ENCODE results near the gene PYM1. TPM values are rescaled to one million over a fixed set of nuclear protein-coding genes. Genes with fewer than 3 reads are reported as not detected.

Gene PYM1
- total and polyA plus RNA-seq, 2 of the 13 experiments (the other 11 are each of a cell fraction or from before 2014, with no cell fraction given): 44.0 to 51.8 TPM

GRCh38 chr12:55926738-55927587 is 731 bp downstream of the PYM1 start (continued):
- TF ChIP-seq, protein P1, sequence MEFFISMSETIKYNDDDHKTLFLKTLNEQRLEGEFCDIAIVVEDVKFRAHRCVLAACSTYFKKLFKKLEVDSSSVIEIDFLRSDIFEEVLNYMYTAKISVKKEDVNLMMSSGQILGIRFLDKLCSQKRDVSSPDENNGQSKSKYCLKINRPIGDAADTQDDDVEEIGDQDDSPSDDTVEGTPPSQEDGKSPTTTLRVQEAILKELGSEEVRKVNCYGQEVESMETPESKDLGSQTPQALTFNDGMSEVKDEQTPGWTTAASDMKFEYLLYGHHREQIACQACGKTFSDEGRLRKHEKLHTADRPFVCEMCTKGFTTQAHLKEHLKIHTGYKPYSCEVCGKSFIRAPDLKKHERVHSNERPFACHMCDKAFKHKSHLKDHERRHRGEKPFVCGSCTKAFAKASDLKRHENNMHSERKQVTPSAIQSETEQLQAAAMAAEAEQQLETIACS (CRISPR knock-in tag; IDR thresholded peaks at IDR 0.05): no peak; the same call in 1 of the 2 replicates
- TF ChIP-seq HIVEP1 (CRISPR knock-in tag; IDR thresholded peaks at IDR 0.05): 0 out of 2 replicates have a peak, but pooled peaks have one; percentile 9
- TF ChIP-seq, protein P2, sequence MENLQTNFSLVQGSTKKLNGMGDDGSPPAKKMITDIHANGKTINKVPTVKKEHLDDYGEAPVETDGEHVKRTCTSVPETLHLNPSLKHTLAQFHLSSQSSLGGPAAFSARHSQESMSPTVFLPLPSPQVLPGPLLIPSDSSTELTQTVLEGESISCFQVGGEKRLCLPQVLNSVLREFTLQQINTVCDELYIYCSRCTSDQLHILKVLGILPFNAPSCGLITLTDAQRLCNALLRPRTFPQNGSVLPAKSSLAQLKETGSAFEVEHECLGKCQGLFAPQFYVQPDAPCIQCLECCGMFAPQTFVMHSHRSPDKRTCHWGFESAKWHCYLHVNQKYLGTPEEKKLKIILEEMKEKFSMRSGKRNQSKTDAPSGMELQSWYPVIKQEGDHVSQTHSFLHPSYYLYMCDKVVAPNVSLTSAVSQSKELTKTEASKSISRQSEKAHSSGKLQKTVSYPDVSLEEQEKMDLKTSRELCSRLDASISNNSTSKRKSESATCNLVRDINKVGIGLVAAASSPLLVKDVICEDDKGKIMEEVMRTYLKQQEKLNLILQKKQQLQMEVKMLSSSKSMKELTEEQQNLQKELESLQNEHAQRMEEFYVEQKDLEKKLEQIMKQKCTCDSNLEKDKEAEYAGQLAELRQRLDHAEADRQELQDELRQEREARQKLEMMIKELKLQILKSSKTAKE (CRISPR knock-in tag; IDR thresholded peaks at IDR 0.05; ENCODE audit: borderline replicate concordance): no peak
- no peak; the same call in 1 of the 2 replicates for TF ChIP-seq ZNF563 (CRISPR knock-in tag; IDR thresholded peaks at IDR 0.05)
- no peak for TF ChIP-seq SOX6 (IDR thresholded peaks at IDR 0.05)
- no peak for TF ChIP-seq SOX6 (CRISPR knock-in tag; IDR thresholded peaks at IDR 0.05)
- TF ChIP-seq ZMYM4 (CRISPR knock-in tag; IDR thresholded peaks at IDR 0.05): no peak
- no peak for TF ChIP-seq ZNF441 (CRISPR knock-in tag; IDR thresholded peaks at IDR 0.05; ENCODE audit: borderline replicate concordance)
- TF ChIP-seq ZSCAN31 (CRISPR knock-in tag; IDR thresholded peaks at IDR 0.05; ENCODE audit: low read depth): no peak
- no peak for TF ChIP-seq ZNF775 (CRISPR knock-in tag; IDR thresholded peaks at IDR 0.05; ENCODE audit: borderline replicate concordance)
- TF ChIP-seq JUN (CRISPR knock-in tag; IDR thresholded peaks at IDR 0.05): no peak
- TF ChIP-seq ZNF569 (CRISPR knock-in tag; IDR thresholded peaks at IDR 0.05; ENCODE audit: borderline replicate concordance): no peak
- TF ChIP-seq HMG20A (CRISPR knock-in tag; IDR thresholded peaks at IDR 0.05; ENCODE audit: borderline replicate concordance): no peak
- TF ChIP-seq RXRA (CRISPR knock-in tag; IDR thresholded peaks at IDR 0.05): no peak
- no peak for TF ChIP-seq RARG (CRISPR knock-in tag; IDR thresholded peaks at IDR 0.05; ENCODE audit: low read depth)
- no peak for TF ChIP-seq TBX3 (IDR thresholded peaks at IDR 0.05; ENCODE audit: borderline replicate concordance)
- no peak for TF ChIP-seq MTF1 (CRISPR knock-in tag; IDR thresholded peaks at IDR 0.05)
- TF ChIP-seq, protein P3, sequence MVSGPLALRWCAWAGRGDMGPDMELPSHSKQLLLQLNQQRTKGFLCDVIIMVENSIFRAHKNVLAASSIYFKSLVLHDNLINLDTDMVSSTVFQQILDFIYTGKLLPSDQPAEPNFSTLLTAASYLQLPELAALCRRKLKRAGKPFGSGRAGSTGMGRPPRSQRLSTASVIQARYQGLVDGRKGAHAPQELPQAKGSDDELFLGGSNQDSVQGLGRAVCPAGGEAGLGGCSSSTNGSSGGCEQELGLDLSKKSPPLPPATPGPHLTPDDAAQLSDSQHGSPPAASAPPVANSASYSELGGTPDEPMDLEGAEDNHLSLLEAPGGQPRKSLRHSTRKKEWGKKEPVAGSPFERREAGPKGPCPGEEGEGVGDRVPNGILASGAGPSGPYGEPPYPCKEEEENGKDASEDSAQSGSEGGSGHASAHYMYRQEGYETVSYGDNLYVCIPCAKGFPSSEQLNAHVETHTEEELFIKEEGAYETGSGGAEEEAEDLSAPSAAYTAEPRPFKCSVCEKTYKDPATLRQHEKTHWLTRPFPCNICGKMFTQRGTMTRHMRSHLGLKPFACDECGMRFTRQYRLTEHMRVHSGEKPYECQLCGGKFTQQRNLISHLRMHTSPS (CRISPR knock-in tag; IDR thresholded peaks at IDR 0.05; ENCODE audit: low read depth): no peak
- TF ChIP-seq, protein P4, sequence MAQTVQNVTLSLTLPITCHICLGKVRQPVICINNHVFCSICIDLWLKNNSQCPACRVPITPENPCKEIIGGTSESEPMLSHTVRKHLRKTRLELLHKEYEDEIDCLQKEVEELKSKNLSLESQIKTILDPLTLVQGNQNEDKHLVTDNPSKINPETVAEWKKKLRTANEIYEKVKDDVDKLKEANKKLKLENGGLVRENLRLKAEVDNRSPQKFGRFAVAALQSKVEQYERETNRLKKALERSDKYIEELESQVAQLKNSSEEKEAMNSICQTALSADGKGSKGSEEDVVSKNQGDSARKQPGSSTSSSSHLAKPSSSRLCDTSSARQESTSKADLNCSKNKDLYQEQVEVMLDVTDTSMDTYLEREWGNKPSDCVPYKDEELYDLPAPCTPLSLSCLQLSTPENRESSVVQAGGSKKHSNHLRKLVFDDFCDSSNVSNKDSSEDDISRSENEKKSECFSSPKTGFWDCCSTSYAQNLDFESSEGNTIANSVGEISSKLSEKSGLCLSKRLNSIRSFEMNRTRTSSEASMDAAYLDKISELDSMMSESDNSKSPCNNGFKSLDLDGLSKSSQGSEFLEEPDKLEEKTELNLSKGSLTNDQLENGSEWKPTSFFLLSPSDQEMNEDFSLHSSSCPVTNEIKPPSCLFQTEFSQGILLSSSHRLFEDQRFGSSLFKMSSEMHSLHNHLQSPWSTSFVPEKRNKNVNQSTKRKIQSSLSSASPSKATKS (CRISPR knock-in tag; IDR thresholded peaks at IDR 0.05): no peak
- TF ChIP-seq ZNF772 (CRISPR knock-in tag; IDR thresholded peaks at IDR 0.05): no peak
- no peak; the same call in 1 of the 2 replicates for TF ChIP-seq RBFOX2 (IDR thresholded peaks at IDR 0.05; ENCODE audit: low read depth, low read length)
- TF ChIP-seq HDAC2 (CRISPR knock-in tag; IDR thresholded peaks at IDR 0.05): no peak
- TF ChIP-seq ZNF235 (CRISPR knock-in tag; IDR thresholded peaks at IDR 0.05; ENCODE audit: borderline replicate concordance): no peak

All from HepG2 (cell line).